ENCODE results near the gene INSM1.

INSM1 gene

GRCh38 chr20:20371681-20372080 is 3.8 kb downstream of the INSM1 start:
- Histone ChIP-seq H3K4me3 (ENCODE audit: low read length) (no peak overlapping the region), H3K79me2 (ENCODE audit: low read length) (no peaks in the 10 kb centered on the region), H3K36me3 (replicated peaks; ENCODE audit: low read depth, low read length) (no peaks in the 10 kb centered on the region), H2AFZ (ENCODE audit: low read depth, low read length) (no peak overlapping the region), H3K9me3 (ENCODE audit: insufficient read depth, low read length) (no peaks in the 10 kb centered on the region), H3K27me3 (ENCODE audit: low read depth, low read length) (peaks cover 59% of the 10 kb centered on the region), H3K4me2 (ENCODE audit: low read length) (no peak overlapping the region), H3K9ac (ENCODE audit: low read length) (no peak overlapping the region), H4K20me1 (ENCODE audit: insufficient read depth, low read length) (no peaks in the 10 kb centered on the region), H3K4me1 (ENCODE audit: low read length) (no peaks in the 10 kb centered on the region), H3K27ac (ENCODE audit: low read length) (no peak overlapping the region)
- TF ChIP-seq EZH2phosphoT487 (IDR thresholded peaks at IDR 0.05; ENCODE audit: low read depth) (0 out of 2 replicates have a peak, but pooled peaks have one; percentile 16), CTCF (IDR thresholded peaks at IDR 0.05; ENCODE audit: low read depth, low read length) (no peak)

GRCh38 chr20:20373091-20373571 is 5.2 kb downstream of the INSM1 start:
- peaks cover 59% of the 10 kb centered on the region for H3K27me3 ChIP-seq (ENCODE audit: low read depth, low read length)
- no peak overlapping the region for H3K4me2 ChIP-seq (ENCODE audit: low read length)

GRCh38 chr20:20375862-20376261 is 8.0 kb downstream of the INSM1 start:
- H3K27ac ChIP-seq (ENCODE audit: low read length), result no peak overlapping the region
- H3K4me2 ChIP-seq (ENCODE audit: low read length), result no peak overlapping the region
- H4K20me1 ChIP-seq (ENCODE audit: insufficient read depth, low read length), result no peaks in the 10 kb centered on the region
- no peaks in the 10 kb centered on the region for H3K36me3 ChIP-seq (replicated peaks; ENCODE audit: low read depth, low read length)
- H3K9ac ChIP-seq (ENCODE audit: low read length), result no peak overlapping the region
- no peak overlapping the region for H3K4me3 ChIP-seq (ENCODE audit: low read length)
- H3K9me3 ChIP-seq (ENCODE audit: insufficient read depth, low read length), result no peaks in the 10 kb centered on the region
- H3K79me2 ChIP-seq (ENCODE audit: low read length), result no peaks in the 10 kb centered on the region
- no peak overlapping the region for H2AFZ ChIP-seq (ENCODE audit: low read depth, low read length)
- H3K4me1 ChIP-seq (ENCODE audit: low read length), result no peaks in the 10 kb centered on the region
- TF ChIP-seq CTCF (IDR thresholded peaks at IDR 0.05; ENCODE audit: low read depth, low read length), result no peak
- TF ChIP-seq EZH2phosphoT487 (IDR thresholded peaks at IDR 0.05; ENCODE audit: low read depth), result no peak
- H3K27me3 ChIP-seq (ENCODE audit: low read depth, low read length), result peaks cover 49% of the 10 kb centered on the region

More at GRCh38 chr20:20373091-20373571, 5.2 kb downstream of the INSM1 start:
- Histone ChIP-seq H3K4me3 (ENCODE audit: low read length) (no peak overlapping the region), H3K9ac (ENCODE audit: low read length) (no peak overlapping the region), H3K4me1 (ENCODE audit: low read length) (no peaks in the 10 kb centered on the region), H4K20me1 (ENCODE audit: insufficient read depth, low read length) (no peaks in the 10 kb centered on the region), H2AFZ (ENCODE audit: low read depth, low read length) (no peak overlapping the region), H3K36me3 (replicated peaks; ENCODE audit: low read depth, low read length) (no peaks in the 10 kb centered on the region), H3K79me2 (ENCODE audit: low read length) (no peaks in the 10 kb centered on the region), H3K9me3 (ENCODE audit: insufficient read depth, low read length) (no peaks in the 10 kb centered on the region), H3K27ac (ENCODE audit: low read length) (no peak overlapping the region)
- no peak for TF ChIP-seq CTCF (IDR thresholded peaks at IDR 0.05; ENCODE audit: low read depth, low read length)
- TF ChIP-seq EZH2phosphoT487 (IDR thresholded peaks at IDR 0.05; ENCODE audit: low read depth), result no peak

- Histone ChIP-seq H3K27me3 (ENCODE audit: low read depth, low read length) (no peaks in the 10 kb centered on the region), H3K79me2 (ENCODE audit: low read length) (no peaks in the 10 kb centered on the region), H3K4me1 (ENCODE audit: low read length) (no peaks in the 10 kb centered on the region), H3K27ac (ENCODE audit: low read length) (no peak overlapping the region), H3K9me3 (ENCODE audit: insufficient read depth, low read length) (no peaks in the 10 kb centered on the region), H3K9ac (ENCODE audit: low read length) (no peak overlapping the region), H3K4me3 (ENCODE audit: low read length) (no peak overlapping the region), H4K20me1 (ENCODE audit: insufficient read depth, low read length) (no peaks in the 10 kb centered on the region), H3K4me2 (ENCODE audit: low read length) (no peak overlapping the region), H2AFZ (ENCODE audit: low read depth, low read length) (no peak overlapping the region), H3K36me3 (replicated peaks; ENCODE audit: low read depth, low read length) (no peaks in the 10 kb centered on the region)
- no peak for TF ChIP-seq EZH2phosphoT487 (IDR thresholded peaks at IDR 0.05; ENCODE audit: low read depth)
- TF ChIP-seq CTCF (IDR thresholded peaks at IDR 0.05; ENCODE audit: low read depth, low read length), result no peak
Measured at GRCh38 chr20:20386192-20386591, 18.3 kb downstream of the INSM1 start.
